GM12878 (cell line): ENCODE data around the gene SAMD3. TPM values are rescaled to one million over a fixed set of nuclear protein-coding genes. Genes with fewer than 3 reads are reported as not detected.
"Not testable (repeated sequence)": the region's sequence is repeated elsewhere in the genome, so short reads cannot be mapped to it uniquely, and the experiment has no call there.

Experiments used
- ATAC-seq: fragments of 200-7000 bp; cut with Tn5 transposase; 3 replicates; pipeline ENCODE4 v1.9.1; 2020; ENCODE audit warnings: mild to moderate bottlenecking, moderate library complexity
- BruUV-seq: library from RNA; stranded (reverse); fragments of 400-500 nt; replicated peaks from 2 replicates; lab custom pipeline; 2021; lab: Mats Ljungman, UMichigan
- CTCF ChIA-PET: fragments of 300-600 bp; sonication (Branson Sonifier 250); formaldehyde crosslinking; extraction: SDS; loops from one replicate; lab custom pipeline; 2021; ENCODE audit warnings: inconsistent platforms; lab: Yijun Ruan, JAX
- POLR2A ChIA-PET: fragments of 350-600 bp; formaldehyde crosslinking; extraction: SDS; loops from one replicate; lab custom pipeline; 2021; ENCODE audit warnings: inconsistent platforms; lab: Charles Lee
- RAD21 ChIA-PET: fragments of 300-600 bp; sonication (Branson Sonifier 250); formaldehyde crosslinking; loops from one replicate; lab custom pipeline; 2023; ENCODE audit warnings: antibody characterized with exemption; ENCODE audit not compliant: unreplicated experiment; lab: Charles Lee
- SMC1A ChIA-PET: fragments of 300-600 bp; sonication (Branson Sonifier 250); formaldehyde crosslinking; loops from one replicate; lab custom pipeline; 2023; ENCODE audit not compliant: unreplicated experiment, uncharacterized antibody; lab: Charles Lee
- DNase-seq: peaks from one replicate; pipeline ENCODE4 v3.0.0-alpha.2; 2011; ENCODE audit warnings: low read depth, low spot score
- FAIRE-seq: peaks from 3 replicates; lab custom pipeline; 2011; peaks lifted over from hg19 to GRCh38; lab: Jason Lieb, UNC
- H2AFZ ChIP-seq: 2 replicates; pipeline ENCODE4 v1.6.0; 2011; ENCODE audit warnings: low read depth, low read length, control low read depth; ENCODE audit not compliant: control insufficient read depth
- H3K27ac ChIP-seq: 2 replicates; pipeline ENCODE4 v1.5.1; 2011; ENCODE audit warnings: control low read depth; ENCODE audit not compliant: control insufficient read depth, insufficient read depth
- H3K27me3 ChIP-seq, 2 experiments: replicated peaks in 1 of 2; 2 replicates each; pipeline versions ENCODE4 v1.6.0 to v1.6.1; 2011; ENCODE audit warnings: low read length in 1 of 2; ENCODE audit not compliant: control insufficient read depth in 2 of 2, insufficient read depth in 2 of 2
- H3K36me3 ChIP-seq, 2 experiments: 2 replicates each; pipeline ENCODE4 v1.5.1; 2011; ENCODE audit warnings: low read length in 1 of 2; ENCODE audit not compliant: control insufficient read depth in 2 of 2, insufficient read depth in 2 of 2
- H3K4me1 ChIP-seq: 2 replicates; pipeline ENCODE4 v1.6.1; 2011; ENCODE audit warnings: mild to moderate bottlenecking, low read length, moderate library complexity, mixed read lengths; ENCODE audit not compliant: control insufficient read depth, insufficient read depth
- H3K4me2 ChIP-seq: 2 replicates; pipeline ENCODE4 v1.6.0; 2011; ENCODE audit warnings: control low read depth; ENCODE audit not compliant: control insufficient read depth, insufficient read depth
- H3K4me3 ChIP-seq: fragments of 200-600 bp; sonication (generic); 2 replicates; pipeline ENCODE4 v1.5.1; 2016
- H3K79me2 ChIP-seq: 2 replicates; pipeline ENCODE4 v1.6.0; 2011; ENCODE audit warnings: low read length; ENCODE audit not compliant: control insufficient read depth, insufficient read depth
- H3K9ac ChIP-seq: 2 replicates; pipeline ENCODE4 v1.8.0; 2011; ENCODE audit warnings: low read length, control low read depth, mixed read lengths; ENCODE audit not compliant: control insufficient read depth, insufficient read depth
- H3K9me3 ChIP-seq: replicated peaks from 3 replicates; pipeline ENCODE4 v1.5.1; 2011; ENCODE audit warnings: mild to moderate bottlenecking, low read length; ENCODE audit not compliant: control insufficient read depth, insufficient read depth
- H4K20me1 ChIP-seq: 2 replicates; pipeline ENCODE4 v1.6.0; 2011; ENCODE audit not compliant: control insufficient read depth, insufficient read depth
- BCL11A ChIP-seq: IDR thresholded peaks from 2 replicates; pipeline ENCODE4 v1.6.1; 2011; ENCODE audit warnings: low read depth, low read length
- FOXM1 ChIP-seq: IDR thresholded peaks from 2 replicates; pipeline ENCODE4 v1.6.1; 2012; ENCODE audit warnings: low read depth, mild to moderate bottlenecking, inconsistent platforms, low read length, moderate library complexity
- JUNB ChIP-seq: IDR thresholded peaks from 2 replicates; pipeline ENCODE4 v1.6.1; 2016; ENCODE audit warnings: antibody characterized with exemption, mild to moderate bottlenecking
- MTA2 ChIP-seq: fragments of 450-650 bp; IDR thresholded peaks from 2 replicates; pipeline ENCODE4 v1.6.1; 2016; ENCODE audit warnings: low read depth, mild to moderate bottlenecking, moderate library complexity
- NFIC ChIP-seq: IDR thresholded peaks from 2 replicates; pipeline ENCODE4 v1.6.1; 2012; ENCODE audit warnings: low read depth, mild to moderate bottlenecking, inconsistent platforms, low read length, moderate library complexity
- RUNX3 ChIP-seq: IDR thresholded peaks from 2 replicates; pipeline ENCODE4 v1.6.1; 2012; ENCODE audit warnings: low read length, inconsistent platforms
- WGBS: methylation state at CpG from one replicate; pipeline ENCODE4 v1.1.6; 2016; ENCODE audit warnings: low lambda C conversion rate; ENCODE audit not compliant: insufficient replicate concordance, insufficient coverage; ENCODE audit errors: missing lambda C conversion rate; 5-methylcytosine and 5-hydroxymethylcytosine counted together
- in situ Hi-C: fragments of 300-500 bp; cut with MboI; formaldehyde crosslinking; loops from 9 replicates; pipeline ENCODE4 v1.14.3; 2018; ENCODE audit warnings: mixed read lengths
- intact Hi-C: fragments of 100-400 bp; cut with micrococcal nuclease; formaldehyde crosslinking; loops from one replicate; pipeline ENCODE4 v1.14.2; 2022; ENCODE audit not compliant: unreplicated experiment
- polyA plus RNA-seq, 11 experiments: library from polyadenylated mRNA; depleted of rRNA in 4 of 11; unstranded in 6 of 11; stranded (reverse) in 5 of 11; fragments of >200 nt; fragmentation: Nextera tagmentation in 4 of 11; fragmentation: Illumina TruSeq in 1 of 11; extraction: Ambion mirVana in 4 of 11; extraction: Trizol in 1 of 11; gene quantifications; 1 replicate in 1 of 11; 2 replicates in 10 of 11; pipeline versions ENCODE4 v1.2.1 to v1.2.3, GENCODE V29; 2011 to 2016; ENCODE audit warnings: inconsistent platforms in 2 of 11, missing spikeins in 2 of 11, low read depth in 1 of 11
- total RNA-seq, 4 experiments: library from RNA; depleted of rRNA in 3 of 4; stranded (reverse); fragments of >200 nt in 3 of 4; fragmentation: Illumina TruSeq in 1 of 4; extraction: Trizol in 1 of 4; gene quantifications; 2 replicates each; pipeline versions ENCODE4 v1.2.1 to v1.2.3, GENCODE V29; 2013 to 2021
- TF ChIP-seq, protein P1 (sequence below): IDR thresholded peaks from 2 replicates; pipeline ENCODE4 v1.6.1; 2012; ENCODE audit warnings: low read length, inconsistent platforms

The SAMD3 gene
- total and polyA plus RNA-seq, 10 of the 15 experiments (the other 5 are each of a cell fraction or from before 2014, with no cell fraction given), result 0.04 to 2.3 (median 0.39) TPM; not detected in 2

DNA sequence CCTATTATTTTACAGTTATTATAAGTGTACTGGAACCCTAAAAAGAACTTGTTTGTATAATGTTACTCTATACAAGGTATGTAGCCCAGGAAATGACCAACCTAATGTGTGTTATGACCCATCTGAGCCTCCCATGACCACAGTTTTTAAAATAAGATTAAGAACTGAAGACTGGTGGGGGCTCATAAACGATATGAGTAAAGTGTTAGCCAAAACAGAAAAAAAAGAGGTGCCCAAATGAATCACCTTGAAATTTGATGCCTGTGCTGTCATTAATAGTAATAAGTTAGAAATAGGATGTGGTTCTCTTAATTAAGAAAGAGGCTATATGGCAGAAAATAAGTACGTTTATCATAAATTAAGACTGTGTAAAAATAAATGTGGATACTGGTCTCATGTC is 42.8 kb upstream of the SAMD3 start:
- H3K9ac ChIP-seq, H3K4me3 ChIP-seq, H3K4me2 ChIP-seq, POLR2A ChIA-PET, intact Hi-C loops, H3K4me1 ChIP-seq, H3K27ac ChIP-seq: not testable (repeated sequence)
- peaks cover 11% of the 10 kb centered on the region for H3K79me2 ChIP-seq
- TF ChIP-seq NFIC (0 out of 2 replicates have a peak, but pooled peaks have one; percentile 52), MTA2 (0 out of 2 replicates have a peak, but pooled peaks have one; percentile 16), RUNX3 (peak; percentile 66), BCL11A (0 out of 2 replicates have a peak, but pooled peaks have one; percentile 12), JUNB (peak; percentile 89), FOXM1 (peak; percentile 51; the same call in 1 of the 2 replicates)
- TF ChIP-seq, protein P1, sequence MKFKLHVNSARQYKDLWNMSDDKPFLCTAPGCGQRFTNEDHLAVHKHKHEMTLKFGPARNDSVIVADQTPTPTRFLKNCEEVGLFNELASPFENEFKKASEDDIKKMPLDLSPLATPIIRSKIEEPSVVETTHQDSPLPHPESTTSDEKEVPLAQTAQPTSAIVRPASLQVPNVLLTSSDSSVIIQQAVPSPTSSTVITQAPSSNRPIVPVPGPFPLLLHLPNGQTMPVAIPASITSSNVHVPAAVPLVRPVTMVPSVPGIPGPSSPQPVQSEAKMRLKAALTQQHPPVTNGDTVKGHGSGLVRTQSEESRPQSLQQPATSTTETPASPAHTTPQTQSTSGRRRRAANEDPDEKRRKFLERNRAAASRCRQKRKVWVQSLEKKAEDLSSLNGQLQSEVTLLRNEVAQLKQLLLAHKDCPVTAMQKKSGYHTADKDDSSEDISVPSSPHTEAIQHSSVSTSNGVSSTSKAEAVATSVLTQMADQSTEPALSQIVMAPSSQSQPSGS, result peak; percentile 38; the same call in 1 of the 2 replicates
- TF ChIP-seq, all 136 proteins: peak for 7; not testable (repeated sequence) for 129
- H4K20me1 ChIP-seq, BruUV-seq, ATAC-seq, H3K9me3 ChIP-seq, CTCF ChIA-PET, H3K36me3 ChIP-seq, H2AFZ ChIP-seq, SMC1A ChIA-PET, RAD21 ChIA-PET, H3K27me3 ChIP-seq, in situ Hi-C loops, DNase-seq, FAIRE-seq: not testable (repeated sequence)
- WGBS, result 22% methylated on average over 2 of the region's 2 CpGs
